ENCODE measurements around the gene FBXO15. TPM values are rescaled to one million over a fixed set of nuclear protein-coding genes. Genes with fewer than 3 reads are reported as not detected.

Gene FBXO15
- total and polyA plus RNA-seq, 2 donors (not counting 3 experiments of a cell fraction or from before 2014, with no cell fraction given) = not detected

- no peaks in the 10 kb centered on the region for H3K9me3 ChIP-seq (replicated peaks; ENCODE audit: control insufficient read depth, insufficient read depth, low read length)
- H3K36me3 ChIP-seq (ENCODE audit: control insufficient read depth in 2 of 2, extremely low read depth in 1 of 2, insufficient read depth in 2 of 2, low read length in 2 of 2) = peaks cover 8 to 12% of the 10 kb centered on the region in 2 experiments
- no peaks in the 10 kb centered on the region for H3K27me3 ChIP-seq (ENCODE audit: control insufficient read depth in 2 of 2, insufficient read depth in 2 of 2, low read length in 2 of 2)
- intact Hi-C loops (cut with micrococcal nuclease) = no loop called here
- H4K20me1 ChIP-seq (replicated peaks; ENCODE audit: control insufficient read depth, extremely low read depth, insufficient read depth, low read length) = no peaks in the 10 kb centered on the region
- peaks cover 58% of the 10 kb centered on the region for H3K79me2 ChIP-seq (ENCODE audit: control insufficient read depth, insufficient read depth, low read length)
- H3K4me3 ChIP-seq (replicated peaks in 1 of 3; ENCODE audit: insufficient read depth in 1 of 3, low read depth in 1 of 3, low read length in 3 of 3) = no peak overlapping the region
- TF ChIP-seq POLR2AphosphoS5 (IDR thresholded peaks at IDR 0.05; ENCODE audit: insufficient read depth, low read depth, low read length) (no peak), POLR2A (IDR thresholded peaks at IDR 0.05; ENCODE audit: low read depth, low read length) (no peak), JUN (IDR thresholded peaks at IDR 0.05; ENCODE audit: borderline replicate concordance, insufficient read depth, insufficient read length, low read depth) (no peak), MYC (IDR thresholded peaks at IDR 0.05; ENCODE audit: low read depth, low read length) (no peak), FOS (IDR thresholded peaks at IDR 0.05; ENCODE audit: borderline replicate concordance, insufficient read depth, low read length) (no peak), GATA2 (IDR thresholded peaks at IDR 0.05; ENCODE audit: insufficient read depth, insufficient read length, low read depth, low read length) (no peak), MAX (IDR thresholded peaks at IDR 0.05; ENCODE audit: insufficient read depth, insufficient read length) (no peak), EZH2 (IDR thresholded peaks at IDR 0.05; ENCODE audit: borderline replicate concordance, low read depth, low read length, severe bottlenecking) (no peak), CTCF (IDR thresholded peaks at IDR 0.05; ENCODE audit: extremely low read depth in 1 of 2, insufficient read depth in 1 of 2, low read depth in 1 of 2, low read length in 2 of 2) (no peak)
- CTCF ChIA-PET = interaction anchor here (1.1 kb wide), 1 partner anchor 10 kb away, joined by 4 read pairs; no protein-coding TSS in a partner anchor
- dilution Hi-C loops (cut with MboI; ENCODE audit: extremely low pct_ligation_motif_present, low sequenced_read_pairs) = no loop called here
- no peak overlapping the region for H3K27ac ChIP-seq (ENCODE audit: insufficient read depth, low read depth, low read length)
- no peak for FAIRE-seq
- no peak overlapping the region for H3K9ac ChIP-seq (replicated peaks; ENCODE audit: extremely low read depth, insufficient read depth, low read length)
- H3K4me1 ChIP-seq (ENCODE audit: control insufficient read depth, extremely low read depth, insufficient read depth, low read length) = peaks cover 17% of the 10 kb centered on the region
- H2AFZ ChIP-seq (ENCODE audit: low read depth, low read length) = no peak overlapping the region
- H3K9me1 ChIP-seq (replicated peaks; ENCODE audit: control insufficient read depth, extremely low read depth, insufficient read depth, low read length) = no peaks in the 10 kb centered on the region
- no peak overlapping the region for H3K4me2 ChIP-seq (ENCODE audit: insufficient read depth, low read length)
- POLR2A ChIA-PET = no interaction called here
- no peak for DNase-seq (ENCODE audit: low read depth, low spot score)
- BruUV-seq (replicated peaks) = no TSS peak
Observed at GRCh38 chr18:74152270-74152669, 4.6 kb upstream of the FBXO15 start.
